Bronchial epithelial cell (primary cell): ENCODE results near the gene AUNIP. TPM values are rescaled to one million over a fixed set of nuclear protein-coding genes. Genes with fewer than 3 reads are reported as not detected.
A peak's percentile ranks its signal among the peaks of the same experiment; 100 is the strongest.

Source experiments
- DNase-seq: peaks from one replicate; pipeline ENCODE4 v3.0.0-alpha.2; 2010; ENCODE audit warnings: low read depth
- FAIRE-seq: peaks from 2 replicates; lab custom pipeline; 2011; peaks lifted over from hg19 to GRCh38; lab: Jason Lieb, UNC
- H3K27me3 ChIP-seq: 2 replicates; pipeline ENCODE4 v1.5.1; 2011; ENCODE audit warnings: low read length; ENCODE audit not compliant: control insufficient read depth, insufficient read depth
- H3K36me3 ChIP-seq: 2 replicates; pipeline ENCODE4 v1.5.1; 2011; ENCODE audit warnings: low read length; ENCODE audit not compliant: control insufficient read depth, insufficient read depth
- H3K4me3 ChIP-seq: 2 replicates; pipeline ENCODE4 v1.5.1; 2011; ENCODE audit warnings: mild to moderate bottlenecking, low read depth, low read length, control low read depth
- CTCF ChIP-seq: IDR thresholded peaks from 2 replicates; pipeline ENCODE4 v1.5.1; 2011; ENCODE audit warnings: mild to moderate bottlenecking, moderate library complexity, low read length, control low read depth, inconsistent platforms; ENCODE audit not compliant: insufficient read depth, severe bottlenecking
- total RNA-seq: library from RNA; depleted of rRNA; stranded (reverse); fragments of >200 nt; gene quantifications from 2 replicates; pipeline ENCODE4 v1.2.1, GENCODE V29; 2014

Gene AUNIP
- total RNA-seq, 1 donor from 2014 or later: 2.4 TPM

DNA sequence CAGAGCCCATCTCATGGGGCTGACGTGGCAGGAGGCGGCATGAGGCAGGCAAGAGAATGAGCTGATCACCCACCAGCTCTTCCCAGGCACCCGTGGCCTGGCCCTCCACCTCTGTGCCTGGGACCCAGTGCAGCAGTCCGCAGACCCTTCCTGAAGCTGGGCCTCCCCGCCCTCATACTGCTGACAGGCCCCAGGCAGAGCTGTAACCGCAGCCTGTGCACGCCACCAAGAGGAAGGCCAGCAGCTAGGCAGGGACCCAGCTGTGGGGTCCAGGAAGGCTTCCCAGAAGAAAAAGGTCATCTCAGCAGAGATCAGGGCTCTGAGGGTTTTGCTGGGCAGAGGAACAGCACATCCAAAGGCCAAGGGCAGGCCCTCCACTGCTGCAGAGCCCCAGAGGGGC, 49.3 kb downstream of the AUNIP start:
- H3K36me3 ChIP-seq: peaks cover 32% of the 10 kb centered on the region
- no peak overlapping the region for H3K4me3 ChIP-seq
- no peak for FAIRE-seq
- no peaks in the 10 kb centered on the region for H3K27me3 ChIP-seq
- DNase-seq: no peak
- TF ChIP-seq CTCF: no peak

DNA sequence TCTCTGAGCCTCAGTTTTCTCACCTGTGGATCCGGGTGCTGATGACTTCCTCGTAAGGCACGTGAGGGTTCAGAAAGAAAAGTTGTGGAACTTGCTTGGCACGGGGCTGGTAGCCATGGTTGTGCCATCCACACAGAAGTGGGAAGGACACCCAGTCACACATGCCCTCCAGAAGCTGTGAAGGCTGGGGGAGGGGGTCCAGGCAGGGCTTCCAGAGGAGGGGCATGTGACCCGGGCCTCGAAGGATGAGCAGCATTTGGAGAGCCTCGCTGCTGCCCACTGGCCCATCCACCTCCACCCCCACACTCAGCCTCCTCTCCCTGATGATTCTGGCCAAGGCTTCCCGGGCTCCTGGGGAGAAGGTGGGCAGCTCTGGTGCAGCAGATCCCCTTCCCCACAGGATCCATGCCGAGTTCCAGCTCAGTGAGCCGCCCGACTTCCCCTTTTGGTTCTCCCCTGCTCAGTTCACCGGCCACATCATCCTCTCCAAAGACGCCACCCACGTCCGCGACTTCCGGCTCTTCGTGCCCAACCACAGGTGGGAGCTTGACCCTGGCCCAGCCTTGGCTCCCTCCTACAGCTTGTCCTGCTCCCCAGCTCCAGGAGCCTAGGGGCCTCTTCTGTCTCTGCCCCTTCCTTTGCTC, 49.9 kb downstream of the AUNIP start:
- peaks cover 30% of the 10 kb centered on the region for H3K36me3 ChIP-seq
- no peak overlapping the region for H3K4me3 ChIP-seq
- FAIRE-seq: no peak
- DNase-seq: no peak
- H3K27me3 ChIP-seq: no peaks in the 10 kb centered on the region
- no peak for TF ChIP-seq CTCF

DNA sequence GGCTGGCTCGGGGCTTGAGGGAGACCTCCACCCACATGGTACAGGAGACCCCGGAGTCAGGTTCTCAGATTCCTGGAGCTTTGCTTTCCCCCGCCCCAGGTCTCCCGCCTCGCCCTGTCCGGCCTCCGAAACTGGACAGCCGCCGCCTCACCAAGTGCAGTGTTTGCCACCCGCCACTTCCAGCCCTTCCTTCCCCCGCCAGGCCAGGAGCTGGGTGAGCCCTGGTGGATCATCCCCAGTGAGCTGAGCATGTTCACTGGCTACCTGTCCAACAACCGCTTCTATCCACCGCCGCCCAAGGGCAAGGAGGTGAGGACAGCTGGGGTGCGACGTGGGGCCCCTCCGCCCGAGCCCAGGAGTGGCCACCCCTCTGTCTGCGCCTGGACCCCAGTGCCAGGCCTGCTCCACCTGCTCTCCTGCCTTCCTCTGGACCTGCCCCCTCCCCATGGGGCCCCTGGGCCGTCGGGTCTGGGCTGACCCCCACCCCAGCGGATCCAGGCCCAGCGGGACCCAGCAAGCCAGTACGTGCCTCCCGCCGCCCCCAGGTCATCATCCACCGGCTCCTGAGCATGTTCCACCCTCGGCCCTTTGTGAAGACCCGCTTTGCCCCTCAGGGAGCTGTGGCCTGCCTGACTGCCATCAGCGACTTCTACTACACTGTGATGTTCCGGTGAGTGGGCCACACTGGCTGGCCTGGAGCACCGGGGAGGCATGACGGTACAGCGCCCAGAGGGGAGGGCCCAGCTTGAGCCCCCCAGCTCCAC, 50.6 kb downstream of the AUNIP start:
- no peak for FAIRE-seq
- Histone ChIP-seq H3K36me3 (peaks cover 28% of the 10 kb centered on the region), H3K4me3 (no peak overlapping the region), H3K27me3 (no peaks in the 10 kb centered on the region)
- no peak for DNase-seq
- TF ChIP-seq CTCF: no peak

GRCh38 chr1:25807480-25808390, 51.5 kb downstream of the AUNIP start:
- Histone ChIP-seq H3K36me3 (peaks cover 28% of the 10 kb centered on the region), H3K27me3 (no peaks in the 10 kb centered on the region), H3K4me3 (no peak overlapping the region)
- TF ChIP-seq CTCF: no peak
- DNase-seq (no peak), FAIRE-seq (peak; percentile 52)

- Histone ChIP-seq H3K4me3 (no peak overlapping the region), H3K36me3 (peaks cover 22% of the 10 kb centered on the region), H3K27me3 (no peaks in the 10 kb centered on the region)
- TF ChIP-seq CTCF: no peak
- FAIRE-seq (no peak), DNase-seq (no peak)
Measured at GRCh38 chr1:25806418-25806817, 52.8 kb downstream of the AUNIP start.
